Spleen (tissue), 11 donors: ENCODE measurements around the gene TXNDC2. TPM values are rescaled to one million over a fixed set of nuclear protein-coding genes. Genes with fewer than 3 reads are reported as not detected.

Experiments
- DNase-seq: peaks from one replicate; pipeline ENCODE4 v3.0.0-alpha.2; 2020
- H3K27ac ChIP-seq, 8 donors: fragments of 200-600 bp; sonication (generic) in 7 of 8; 1 replicate in 4 of 8; 2 replicates in 4 of 8; pipeline versions ENCODE4 v1.5.0 to v1.8.0; 2016 to 2021; ENCODE audit warnings: inconsistent platforms in 4 of 8, mild to moderate bottlenecking in 4 of 8, moderate library complexity in 1 of 8
- H3K27me3 ChIP-seq, 7 donors: fragments of 200-600 bp; sonication (generic) in 6 of 7; replicated peaks in 1 of 7; 1 replicate in 4 of 7; 2 replicates in 3 of 7; pipeline versions ENCODE4 v1.5.0 to v1.8.0; 2016 to 2021; ENCODE audit warnings: inconsistent platforms in 3 of 7, mild to moderate bottlenecking in 1 of 7
- H3K36me3 ChIP-seq, 6 donors: fragments of 200-600 bp; sonication (generic) in 5 of 6; 1 replicate in 4 of 6; 2 replicates in 2 of 6; pipeline versions ENCODE4 v1.5.0 to v1.8.0; 2016 to 2021; ENCODE audit warnings: inconsistent platforms in 2 of 6
- H3K4me1 ChIP-seq, 6 donors: fragments of 200-600 bp; sonication (generic) in 5 of 6; 1 replicate in 3 of 6; 2 replicates in 3 of 6; pipeline versions ENCODE4 v1.5.0 to v1.8.0; 2016 to 2021; ENCODE audit warnings: inconsistent platforms in 3 of 6
- H3K4me3 ChIP-seq, 8 donors: fragments of 200-600 bp; sonication (generic) in 7 of 8; 1 replicate in 4 of 8; 2 replicates in 4 of 8; pipeline versions ENCODE4 v1.5.0 to v1.8.0; 2016 to 2021; ENCODE audit warnings: inconsistent platforms in 4 of 8, mild to moderate bottlenecking in 4 of 8, moderate library complexity in 2 of 8
- H3K9me3 ChIP-seq, 8 donors: fragments of 200-600 bp; sonication (generic) in 7 of 8; 1 replicate in 4 of 8; 2 replicates in 4 of 8; pipeline versions ENCODE4 v1.5.0 to v1.8.0; 2016 to 2021; ENCODE audit warnings: inconsistent platforms in 4 of 8
- POLR2A ChIP-seq, 3 donors: fragments of 450-650 bp; IDR thresholded peaks; one replicate each; pipeline ENCODE4 v1.5.1; 2017; ENCODE audit warnings: antibody characterized with exemption in 3 of 3, mild to moderate bottlenecking in 1 of 3
- POLR2AphosphoS5 ChIP-seq, 3 donors: sonication (generic); formaldehyde crosslinking; IDR thresholded peaks; one replicate each; pipeline ENCODE4 v1.5.1; 2017; ENCODE audit warnings: antibody characterized with exemption in 3 of 3
- WGBS, 5 donors: extraction: QIAGEN DNeasy Blood & Tissue Kit in 3 of 5; methylation state at CpG; one replicate each; pipeline versions ENCODE4 v1.1.5 to v1.1.7; 2013 to 2018; 5-methylcytosine and 5-hydroxymethylcytosine counted together
- intact Hi-C: fragments of 100-400 bp; cut with DNase I; formaldehyde crosslinking; loops from one replicate; pipeline ENCODE4 v1.15.0; 2023; ENCODE audit warnings: low total_unique reads
- polyA plus RNA-seq, 3 donors: library from polyadenylated mRNA; stranded (reverse); fragments of 200-250 nt; gene quantifications; one replicate each; pipeline ENCODE4 v1.2.1, GENCODE V29; 2013
- total RNA-seq, 7 donors: library from RNA; depleted of rRNA in 3 of 7; stranded (reverse); fragments of >200 nt in 3 of 7; fragmentation: NEBNext Ultra II Directional in 4 of 7; extraction: Animal tissue kit (Norgen Biotek cat#: 25700) in 4 of 7; gene quantifications; one replicate each; pipeline versions ENCODE4 v1.1.0 to v1.2.1, GENCODE V29; 2016 to 2021
- TF ChIP-seq, protein P1 (sequence below), 11 experiments: fragments of 200-600 bp in 7 of 11; fragments of 450-650 bp in 4 of 11; sonication (generic) in 4 of 11; IDR thresholded peaks in 8 of 11; conservative IDR thresholded peaks in 3 of 11; 1 replicate in 7 of 11; 2 replicates in 4 of 11; pipeline versions ENCODE4 v1.4.0 to v1.8.0; 2016 to 2021; ENCODE audit warnings: antibody characterized with exemption in 11 of 11, inconsistent platforms in 4 of 11, mild to moderate bottlenecking in 1 of 11
- donor health status: healthy with polysubstance abuse.
- donor health status: DM: no; HTN: no; CAD: no; lungs with moderate emphysema.
- donor health status: DM: no; HTN: no; CAD: no.
- donor health status: Bipolar disorder and iron deficiency.
- donor health status: healthy.
- donor health status: DM: no; HTN: no; CAD: no.
- donor health status: DM: yes; HTN: yes; CAD: no.

The TXNDC2 gene
- total and polyA plus RNA-seq, 10 donors: 0.03 to 0.93 (median 0.41) TPM; not detected in 4

DNA sequence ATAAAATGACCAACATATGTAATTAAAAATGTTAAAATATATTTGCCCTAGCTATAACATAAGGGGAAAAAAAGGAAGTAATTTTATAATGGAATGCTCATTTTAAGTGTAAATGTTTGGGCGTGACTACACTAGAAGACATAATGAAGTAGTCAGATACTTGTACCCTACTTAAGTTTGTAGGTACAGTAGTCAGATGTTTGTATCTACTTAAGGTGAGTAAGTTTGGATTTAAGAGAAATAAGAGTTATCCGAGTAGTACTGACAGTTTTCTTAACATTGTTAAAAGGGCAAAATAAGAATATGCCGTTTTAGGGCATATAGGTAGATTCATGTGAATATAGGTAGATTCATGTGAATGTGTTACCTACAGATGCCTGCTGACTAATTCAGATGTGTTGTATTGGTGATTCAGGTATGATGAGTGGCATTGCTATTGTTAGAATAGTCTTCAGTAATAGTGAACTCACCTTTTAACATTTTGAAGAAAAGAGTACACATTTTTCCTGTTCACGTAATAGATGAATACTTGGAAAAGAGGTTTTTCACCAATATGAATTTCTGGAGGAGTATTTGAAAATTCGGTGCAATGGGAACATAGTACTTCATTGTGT, 43.0 kb downstream of the TXNDC2 start:
- no peak for DNase-seq
- intact Hi-C loops: no loop called here
- Histone ChIP-seq H3K4me3 (no peak overlapping the region), H3K27me3 (no peaks in the 10 kb centered on the region), H3K4me1 (peaks cover 48 to 94% (median 84%) of the 10 kb centered on the region in 6 donors), H3K27ac (no peak overlapping the region), H3K36me3 (peaks cover 0 to 22% (median 12%) of the 10 kb centered on the region in 6 donors), H3K9me3 (no peaks in the 10 kb centered on the region)
- 75 to 86% (median 80%) methylated on average over 5 of the region's 5 CpGs for WGBS, 5 donors
- TF ChIP-seq, protein P1, sequence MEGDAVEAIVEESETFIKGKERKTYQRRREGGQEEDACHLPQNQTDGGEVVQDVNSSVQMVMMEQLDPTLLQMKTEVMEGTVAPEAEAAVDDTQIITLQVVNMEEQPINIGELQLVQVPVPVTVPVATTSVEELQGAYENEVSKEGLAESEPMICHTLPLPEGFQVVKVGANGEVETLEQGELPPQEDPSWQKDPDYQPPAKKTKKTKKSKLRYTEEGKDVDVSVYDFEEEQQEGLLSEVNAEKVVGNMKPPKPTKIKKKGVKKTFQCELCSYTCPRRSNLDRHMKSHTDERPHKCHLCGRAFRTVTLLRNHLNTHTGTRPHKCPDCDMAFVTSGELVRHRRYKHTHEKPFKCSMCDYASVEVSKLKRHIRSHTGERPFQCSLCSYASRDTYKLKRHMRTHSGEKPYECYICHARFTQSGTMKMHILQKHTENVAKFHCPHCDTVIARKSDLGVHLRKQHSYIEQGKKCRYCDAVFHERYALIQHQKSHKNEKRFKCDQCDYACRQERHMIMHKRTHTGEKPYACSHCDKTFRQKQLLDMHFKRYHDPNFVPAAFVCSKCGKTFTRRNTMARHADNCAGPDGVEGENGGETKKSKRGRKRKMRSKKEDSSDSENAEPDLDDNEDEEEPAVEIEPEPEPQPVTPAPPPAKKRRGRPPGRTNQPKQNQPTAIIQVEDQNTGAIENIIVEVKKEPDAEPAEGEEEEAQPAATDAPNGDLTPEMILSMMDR (IDR thresholded peaks at IDR 0.05 in 8 of 11, conservative IDR thresholded peaks at IDR 0.05 in 3 of 11): no peak
- TF ChIP-seq POLR2AphosphoS5 (IDR thresholded peaks at IDR 0.05) (no peak), POLR2A (IDR thresholded peaks at IDR 0.05) (no peak)

DNA sequence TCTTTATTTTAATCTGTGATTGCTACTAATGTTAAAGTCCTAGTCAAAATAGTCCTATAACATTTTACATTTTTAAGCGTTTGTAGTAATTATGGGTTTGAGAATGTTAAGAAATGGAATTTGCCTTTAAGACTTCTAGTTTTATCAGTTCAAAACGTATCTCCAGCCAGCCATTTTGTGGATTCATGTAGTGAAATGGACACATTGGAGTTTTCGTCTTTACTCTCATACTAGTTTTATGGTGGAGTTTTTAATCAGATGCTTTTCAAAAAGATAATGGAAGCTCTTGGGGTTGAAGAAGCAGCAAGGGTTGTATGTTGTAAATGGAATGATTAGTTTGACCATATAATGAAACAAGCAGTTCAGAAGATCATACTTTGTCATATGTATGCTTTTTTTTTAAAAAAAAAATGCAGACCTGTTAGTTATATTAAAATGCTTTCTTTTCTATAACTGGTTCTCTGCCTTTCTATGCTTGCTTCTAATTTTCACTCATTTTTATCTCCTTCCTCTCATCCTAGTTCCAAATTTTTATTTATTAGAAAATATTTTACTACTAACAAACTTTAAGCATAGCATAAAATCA, 44.6 kb downstream of the TXNDC2 start:
- H3K27ac ChIP-seq: no peak overlapping the region
- no peaks in the 10 kb centered on the region for H3K27me3 ChIP-seq
- no peaks in the 10 kb centered on the region for H3K9me3 ChIP-seq
- 74 to 92% (median 91%) methylated on average over 3 of the region's 3 CpGs for WGBS, 5 donors
- intact Hi-C loops: no loop called here
- no peak overlapping the region for H3K4me3 ChIP-seq
- peaks cover 39 to 88% (median 68%) of the 10 kb centered on the region in 6 donors for H3K4me1 ChIP-seq
- peaks cover 0 to 38% (median 16%) of the 10 kb centered on the region in 6 donors for H3K36me3 ChIP-seq
- TF ChIP-seq, protein P1 (IDR thresholded peaks at IDR 0.05 in 8 of 11, conservative IDR thresholded peaks at IDR 0.05 in 3 of 11): no peak
- TF ChIP-seq POLR2AphosphoS5 (IDR thresholded peaks at IDR 0.05) (no peak), POLR2A (IDR thresholded peaks at IDR 0.05) (no peak)
- DNase-seq: no peak

DNA sequence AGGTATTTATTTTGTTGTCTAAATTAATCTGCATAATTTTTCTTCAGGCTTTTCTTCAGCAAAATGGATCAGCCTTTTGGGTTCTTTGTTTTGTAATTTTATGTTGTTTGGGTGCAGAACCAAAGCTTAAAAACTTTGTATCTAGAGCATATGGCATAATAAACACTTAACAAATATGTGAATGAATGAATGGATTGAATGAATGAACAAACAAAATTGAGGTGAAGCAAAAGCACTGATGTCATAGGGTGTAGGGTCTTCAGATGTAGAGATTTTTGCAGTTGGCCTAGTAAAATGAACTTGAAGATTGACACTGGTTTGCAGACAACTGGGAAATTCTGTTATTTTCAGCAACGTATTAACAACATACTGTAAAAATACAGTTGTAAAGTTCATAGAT, 45.4 kb downstream of the TXNDC2 start:
- intact Hi-C loops: no loop called here
- Histone ChIP-seq H3K36me3 (peaks cover 0 to 45% (median 18%) of the 10 kb centered on the region in 6 donors), H3K27ac (peak overlapping the region in 1 of 8 donors; percentile 37), H3K4me1 (peaks cover 34 to 81% (median 60%) of the 10 kb centered on the region in 6 donors), H3K27me3 (no peaks in the 10 kb centered on the region), H3K4me3 (no peak overlapping the region), H3K9me3 (no peaks in the 10 kb centered on the region)
- no peak for DNase-seq
- 41 to 92% (median 87%) methylated on average over 1 of the region's 1 CpG for WGBS, 5 donors
- TF ChIP-seq, protein P1 (IDR thresholded peaks at IDR 0.05 in 8 of 11, conservative IDR thresholded peaks at IDR 0.05 in 3 of 11): no peak
- TF ChIP-seq POLR2AphosphoS5 (IDR thresholded peaks at IDR 0.05) (no peak), POLR2A (IDR thresholded peaks at IDR 0.05) (no peak)

DNA sequence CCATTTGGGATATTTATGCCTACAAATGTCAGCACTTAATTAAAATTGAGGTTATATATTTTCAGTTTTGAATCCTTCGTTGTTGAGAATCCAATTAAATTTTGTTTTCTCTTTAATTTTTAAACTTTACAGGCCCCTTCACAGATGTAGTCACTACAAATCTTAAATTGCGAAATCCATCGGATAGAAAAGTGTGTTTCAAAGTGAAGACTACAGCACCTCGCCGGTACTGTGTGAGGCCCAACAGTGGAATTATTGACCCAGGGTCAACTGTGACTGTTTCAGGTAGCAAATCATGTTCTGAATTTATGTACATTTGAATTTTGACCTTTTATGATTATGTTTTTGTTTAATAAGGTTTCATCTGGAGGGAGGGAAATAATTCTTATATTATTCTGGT, 45.9 kb downstream of the TXNDC2 start:
- peaks cover 29 to 75% (median 55%) of the 10 kb centered on the region in 6 donors for H3K4me1 ChIP-seq
- WGBS, 5 donors: 77 to 92% (median 83%) methylated on average over 5 of the region's 5 CpGs
- no peaks in the 10 kb centered on the region for H3K9me3 ChIP-seq
- peak overlapping the region in 1 of 8 donors; percentile 37 for H3K27ac ChIP-seq
- H3K4me3 ChIP-seq: no peak overlapping the region
- intact Hi-C loops: no loop called here
- H3K27me3 ChIP-seq: no peaks in the 10 kb centered on the region
- H3K36me3 ChIP-seq: peaks cover 0 to 51% (median 24%) of the 10 kb centered on the region in 6 donors
- TF ChIP-seq, protein P1 (IDR thresholded peaks at IDR 0.05 in 8 of 11, conservative IDR thresholded peaks at IDR 0.05 in 3 of 11): no peak
- TF ChIP-seq POLR2AphosphoS5 (IDR thresholded peaks at IDR 0.05): no peak
- TF ChIP-seq POLR2A (IDR thresholded peaks at IDR 0.05): no peak
- no peak for DNase-seq
